Activated gamma-delta T cell (primary cell): ENCODE measurements around the gene AGAP1.

Source experiments
- DNase-seq: peaks from one replicate; lab custom pipeline; 2025; lab: John Stamatoyannopoulos, UW

AGAP1 gene

DNA sequence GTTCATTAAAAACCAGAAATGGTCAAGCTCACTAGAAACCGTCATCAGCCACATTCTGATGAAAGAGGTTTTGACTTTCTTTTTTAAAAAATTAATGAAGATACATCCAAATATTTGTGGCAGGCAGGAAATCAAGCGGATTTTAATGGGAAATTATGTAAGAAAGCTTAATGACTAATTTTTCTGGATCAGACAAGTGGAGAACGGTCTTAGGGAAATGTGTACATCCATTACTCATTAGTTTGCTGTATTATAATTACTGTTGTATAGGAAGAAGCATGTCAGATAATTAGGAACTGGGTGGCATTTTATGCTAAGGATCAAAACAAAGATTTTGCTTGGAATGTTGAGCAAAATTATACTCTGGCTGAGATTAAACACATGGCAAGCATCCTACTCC lies 39.4 kb downstream of the AGAP1 start:
- DNase-seq: no peak

DNA sequence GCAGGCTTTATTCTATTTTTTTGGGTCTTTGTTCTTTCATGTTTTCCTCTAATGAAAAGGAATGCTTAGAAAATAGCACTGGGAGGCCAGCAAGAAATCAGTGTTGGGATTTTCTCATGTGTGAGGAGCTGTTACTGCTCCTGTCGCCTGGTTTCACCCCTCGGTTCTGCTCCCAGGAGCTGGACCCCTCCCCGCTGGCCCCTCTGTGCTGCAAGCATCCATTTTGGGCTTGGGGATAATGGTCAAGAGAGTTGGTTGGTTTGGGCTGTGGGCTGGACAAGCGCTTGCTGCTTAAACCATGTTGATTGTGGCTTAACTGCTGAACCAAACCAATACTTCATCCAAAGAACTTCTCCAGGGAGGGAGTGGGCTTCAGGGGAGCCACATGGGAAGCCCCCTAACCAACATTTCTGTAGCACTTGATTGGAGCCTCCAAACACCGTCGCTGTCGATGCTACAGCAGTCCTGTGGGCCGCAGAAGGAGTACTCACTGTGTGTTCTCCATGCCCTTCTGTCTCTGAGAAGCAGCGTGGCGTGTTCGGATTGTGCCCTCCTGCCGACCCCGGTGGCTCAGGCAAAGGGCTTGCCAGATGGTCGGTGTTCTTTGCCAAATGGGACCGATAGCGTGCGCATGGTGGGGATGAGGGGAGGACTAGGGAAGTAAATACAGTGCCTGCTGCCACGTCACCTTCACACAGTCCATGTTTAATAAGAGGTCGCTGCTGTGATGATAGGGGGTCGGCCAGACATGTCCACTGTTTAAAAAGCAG lies 40.0 kb downstream of the AGAP1 start:
- no peak for DNase-seq

DNA sequence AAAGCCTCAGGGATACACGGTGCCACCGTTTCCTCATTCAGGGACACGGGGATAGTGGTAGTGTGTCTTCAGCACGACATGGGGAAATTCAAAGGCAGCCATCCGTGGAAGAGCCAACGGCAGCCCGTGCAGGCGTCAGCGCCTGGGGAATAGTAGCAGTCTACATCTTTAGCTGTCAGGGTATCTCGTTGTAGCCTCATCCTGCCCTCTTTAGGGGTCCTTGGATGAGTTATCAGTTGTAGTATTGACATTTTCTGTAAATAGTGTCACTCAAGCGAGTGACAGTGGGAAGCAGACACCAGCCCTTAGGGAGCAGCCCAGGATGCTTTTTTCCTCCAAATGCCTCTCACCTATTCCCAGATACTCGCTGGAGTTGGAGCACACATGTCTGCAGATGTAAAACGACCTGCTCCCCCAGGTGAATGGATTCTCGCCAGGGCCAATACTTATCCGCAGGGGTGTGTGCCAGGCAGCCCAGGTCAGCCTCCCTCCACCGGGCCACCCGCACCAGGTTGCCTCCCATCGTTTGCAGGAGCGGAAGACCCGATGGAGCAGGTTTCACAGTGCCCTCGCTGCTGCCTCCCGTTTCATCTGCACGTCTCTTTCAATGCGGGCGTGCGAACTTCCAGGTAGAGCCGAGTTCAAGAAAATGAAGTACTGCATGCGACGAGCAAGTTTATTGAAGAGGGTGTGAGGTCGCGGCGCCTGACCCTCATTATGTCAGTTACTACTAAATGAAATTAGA lies 41.0 kb downstream of the AGAP1 start:
- DNase-seq: no peak

DNA sequence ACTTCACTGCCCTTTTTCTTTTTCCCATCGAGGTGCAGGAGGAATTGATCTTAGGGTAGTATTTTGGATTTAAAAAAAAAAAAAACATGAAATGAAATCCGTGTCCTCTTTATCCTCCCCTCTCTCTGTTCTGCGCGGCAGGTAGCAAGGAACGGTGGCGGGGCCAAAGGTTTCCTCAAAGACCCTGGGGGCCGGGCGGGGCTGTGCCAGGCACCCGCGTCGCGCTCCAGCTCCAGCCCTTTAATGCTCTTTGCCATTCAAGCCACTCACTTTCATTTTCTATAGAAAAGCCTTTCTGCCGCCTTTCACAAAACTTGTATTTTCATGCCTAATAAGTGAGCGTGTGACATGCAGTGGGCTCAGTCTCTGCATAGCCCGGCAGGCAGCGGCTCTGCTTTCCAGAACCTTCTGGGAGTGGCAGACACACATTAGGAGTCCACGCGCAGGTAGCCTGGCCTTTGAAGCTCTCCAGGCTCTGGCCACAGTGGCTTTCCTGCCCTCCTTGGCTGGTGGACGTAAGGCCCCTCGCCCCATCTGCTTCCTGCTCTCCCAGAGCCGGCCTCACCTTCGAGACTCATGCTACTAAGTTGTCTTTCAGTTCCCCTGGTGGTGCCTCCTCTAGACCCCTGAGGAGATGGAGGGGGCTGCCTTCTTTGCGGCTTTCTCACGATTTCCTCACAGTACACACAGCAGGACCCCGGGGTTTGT lies 41.7 kb downstream of the AGAP1 start:
- DNase-seq: no peak

DNA sequence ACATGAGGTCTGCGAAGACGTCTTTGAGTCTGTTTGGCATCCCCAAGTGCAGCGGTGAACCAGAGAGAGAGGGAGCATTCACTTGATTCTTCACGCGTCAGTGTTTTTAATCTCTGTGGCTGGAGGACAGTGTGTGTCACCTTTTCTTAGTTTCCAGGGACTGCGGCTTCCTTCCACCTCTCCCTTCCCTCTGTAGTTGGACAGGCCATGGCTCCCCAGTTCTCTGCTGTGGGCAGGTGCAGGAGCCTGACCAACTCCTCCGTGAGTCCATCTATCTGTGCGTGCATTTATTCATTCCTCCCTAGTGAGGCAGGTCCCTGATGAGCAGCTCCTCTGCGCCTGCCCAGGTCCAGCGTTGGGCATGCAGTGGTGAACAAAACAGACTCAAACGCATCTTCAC lies 42.9 kb downstream of the AGAP1 start:
- DNase-seq: no peak

DNA sequence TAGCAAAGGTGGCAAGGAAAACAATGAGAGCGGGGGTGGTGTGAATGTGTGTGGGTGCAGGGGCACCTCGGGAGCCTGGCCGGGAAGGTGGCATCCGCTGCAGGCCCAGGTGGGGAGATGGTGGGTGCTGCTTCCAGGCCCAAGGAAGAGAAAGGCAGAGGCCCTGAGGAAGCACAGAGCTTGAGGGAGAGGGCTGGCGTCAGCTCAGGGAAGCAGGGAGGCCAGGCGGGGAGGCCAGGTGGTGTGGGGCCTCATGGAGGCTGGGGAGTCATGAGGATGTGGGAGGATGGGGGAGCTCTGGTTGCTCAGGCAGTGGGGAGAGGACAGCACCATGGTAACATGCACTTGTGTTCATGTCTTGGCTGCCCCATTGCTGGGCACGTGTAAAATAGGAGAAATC lies 43.3 kb downstream of the AGAP1 start:
- no peak for DNase-seq

DNA sequence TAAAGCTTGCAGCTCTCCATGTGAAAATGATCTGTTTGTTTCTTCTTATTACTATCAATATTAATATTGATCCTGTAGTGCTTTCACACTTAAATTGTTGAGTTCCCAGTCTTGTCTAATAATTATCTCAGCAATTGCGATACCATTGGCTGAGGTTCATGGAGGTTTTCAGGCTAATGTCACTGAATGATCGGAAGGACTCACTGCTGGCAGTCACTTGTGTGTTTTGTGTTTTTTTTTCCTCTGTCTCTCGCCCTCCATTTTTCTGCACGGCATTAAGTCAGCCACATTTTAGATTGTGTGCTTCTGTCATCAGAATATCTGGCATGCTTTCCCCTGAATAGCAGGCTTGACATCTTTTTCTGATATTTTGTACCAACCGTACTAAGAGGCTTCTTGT lies 43.7 kb downstream of the AGAP1 start:
- no peak for DNase-seq

DNA sequence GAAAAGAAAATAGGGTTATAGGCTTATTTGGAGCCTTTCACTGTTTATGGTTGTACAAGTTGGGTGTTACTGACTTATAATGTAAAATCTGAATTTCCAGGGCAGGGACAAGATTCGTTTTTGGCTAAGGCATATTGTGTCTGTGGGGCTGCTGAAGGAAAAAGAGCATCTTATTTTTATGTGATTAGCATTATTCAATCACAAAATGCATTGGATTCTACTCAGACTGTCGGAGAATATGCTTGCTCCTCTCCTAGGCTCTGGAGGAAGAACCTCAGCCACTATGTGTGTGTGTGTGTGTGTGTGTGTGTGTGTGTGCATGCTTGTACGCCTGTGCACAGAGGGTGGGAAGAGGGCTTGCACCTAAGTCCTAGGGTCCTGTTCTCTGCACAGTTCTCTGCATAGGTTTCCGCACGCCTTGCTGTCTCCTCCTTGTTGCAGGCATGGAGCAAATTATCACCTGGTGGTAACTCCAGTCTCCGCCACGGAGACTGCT lies 44.3 kb downstream of the AGAP1 start:
- DNase-seq: no peak

DNA sequence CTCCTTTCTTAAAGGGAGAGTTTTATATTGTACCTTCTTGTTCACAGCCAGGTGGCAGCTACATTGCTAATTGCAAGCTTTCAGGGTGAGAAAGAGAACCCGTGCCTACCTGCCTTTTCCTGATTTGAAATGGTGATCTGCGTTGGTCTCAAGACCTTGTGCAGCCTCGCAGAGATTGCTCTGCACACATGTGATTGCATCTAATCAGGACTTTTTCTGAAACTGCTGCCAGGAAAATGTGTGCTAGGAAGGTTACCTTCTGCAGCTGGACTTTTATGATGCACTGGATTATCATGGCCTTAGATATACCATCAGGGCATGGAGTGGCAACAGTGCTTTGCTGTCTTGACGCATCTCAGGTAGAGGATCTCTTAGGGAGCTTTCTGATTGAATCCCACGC lies 45.1 kb downstream of the AGAP1 start:
- no peak for DNase-seq

DNA sequence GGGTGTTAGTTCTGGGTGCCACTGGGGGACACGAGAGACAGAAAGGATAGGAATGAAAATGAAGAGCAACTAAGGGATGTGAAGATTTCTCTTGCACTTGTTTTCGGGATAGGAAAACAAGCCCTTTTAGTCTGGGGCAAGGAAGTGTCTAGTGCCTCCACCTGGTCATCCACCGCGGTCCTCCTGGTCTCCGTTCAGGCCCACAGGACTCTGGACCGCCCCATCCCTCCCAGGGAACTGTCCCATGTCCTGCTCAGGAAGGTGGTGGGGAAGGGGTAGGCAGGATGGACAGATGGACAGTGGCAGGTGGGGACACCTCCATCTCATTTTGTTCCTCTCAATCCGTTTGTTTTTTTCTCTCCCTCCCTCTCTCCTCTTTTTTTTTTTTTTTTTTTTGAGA lies 45.9 kb downstream of the AGAP1 start:
- no peak for DNase-seq

DNA sequence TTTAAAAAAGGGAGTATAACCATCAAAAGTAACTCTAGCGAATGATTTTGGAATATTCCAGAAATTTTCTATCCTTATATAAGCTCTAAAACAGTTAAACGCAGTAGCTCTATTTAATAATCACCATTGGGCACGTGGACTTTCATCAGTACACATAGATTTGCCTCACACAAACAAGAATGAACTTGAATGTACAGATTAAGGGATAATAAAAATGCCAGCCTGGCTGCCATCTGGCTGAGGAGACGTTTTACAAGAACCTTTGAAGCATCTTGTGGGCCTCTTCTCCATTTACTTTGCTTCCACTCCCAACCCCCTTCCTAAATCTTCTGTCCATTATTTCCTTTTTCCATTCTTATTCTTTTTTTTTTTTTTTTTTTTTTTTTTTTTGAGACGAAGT lies 47.2 kb downstream of the AGAP1 start:
- DNase-seq: no peak

DNA sequence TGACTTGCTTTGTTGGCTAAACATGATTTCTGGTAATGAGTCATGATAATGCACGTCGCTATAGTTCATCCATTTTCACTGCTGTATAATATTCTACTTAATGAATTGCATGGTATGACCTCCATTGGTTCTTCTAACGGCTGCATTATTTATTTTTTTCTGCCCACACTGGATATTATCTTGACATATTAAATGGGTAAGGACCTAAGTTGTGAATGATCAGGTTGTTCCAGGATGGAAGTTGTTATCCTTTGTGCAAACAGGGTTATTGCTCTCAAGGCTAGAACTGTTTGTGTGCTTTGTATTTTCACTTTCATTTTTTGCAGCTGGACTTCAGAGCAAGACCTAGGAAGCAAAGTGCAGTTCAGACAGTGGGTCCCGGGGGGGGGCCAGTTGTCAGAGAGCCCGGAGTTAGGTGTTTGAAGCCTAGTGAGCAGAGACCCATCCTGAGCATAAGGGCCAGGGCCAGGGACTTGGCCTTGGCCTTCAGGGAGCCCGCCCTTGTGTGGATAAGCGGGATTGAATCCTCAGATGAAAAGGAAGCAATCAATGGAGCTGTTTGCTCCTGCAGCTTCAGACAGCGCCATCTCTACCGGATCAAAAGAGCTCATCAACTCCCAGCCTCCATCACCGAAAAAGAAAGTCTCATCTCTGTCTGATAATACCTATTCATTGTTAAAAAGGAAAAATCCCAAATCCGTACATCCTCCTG lies 48.2 kb downstream of the AGAP1 start:
- DNase-seq: no peak

DNA sequence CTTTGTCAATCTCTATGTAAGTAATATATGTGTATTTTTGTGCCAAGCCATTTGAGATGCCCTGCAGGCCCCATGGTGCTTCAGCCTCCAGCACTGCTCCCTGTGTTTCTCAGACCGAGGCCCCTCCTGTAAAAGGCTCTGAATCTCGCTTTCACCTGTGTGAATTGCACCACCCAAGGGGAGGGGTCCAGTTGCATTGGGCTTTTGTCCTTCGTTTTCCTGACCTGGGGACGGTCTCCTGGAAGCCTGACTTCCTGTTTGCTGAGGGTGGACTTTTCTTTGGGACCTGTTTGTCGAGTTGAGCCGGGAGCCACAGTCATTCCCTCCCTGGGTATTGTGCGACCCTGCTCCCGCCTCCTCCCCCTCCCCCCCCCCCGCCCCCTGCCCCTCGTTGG lies 48.9 kb downstream of the AGAP1 start:
- DNase-seq: no peak

DNA sequence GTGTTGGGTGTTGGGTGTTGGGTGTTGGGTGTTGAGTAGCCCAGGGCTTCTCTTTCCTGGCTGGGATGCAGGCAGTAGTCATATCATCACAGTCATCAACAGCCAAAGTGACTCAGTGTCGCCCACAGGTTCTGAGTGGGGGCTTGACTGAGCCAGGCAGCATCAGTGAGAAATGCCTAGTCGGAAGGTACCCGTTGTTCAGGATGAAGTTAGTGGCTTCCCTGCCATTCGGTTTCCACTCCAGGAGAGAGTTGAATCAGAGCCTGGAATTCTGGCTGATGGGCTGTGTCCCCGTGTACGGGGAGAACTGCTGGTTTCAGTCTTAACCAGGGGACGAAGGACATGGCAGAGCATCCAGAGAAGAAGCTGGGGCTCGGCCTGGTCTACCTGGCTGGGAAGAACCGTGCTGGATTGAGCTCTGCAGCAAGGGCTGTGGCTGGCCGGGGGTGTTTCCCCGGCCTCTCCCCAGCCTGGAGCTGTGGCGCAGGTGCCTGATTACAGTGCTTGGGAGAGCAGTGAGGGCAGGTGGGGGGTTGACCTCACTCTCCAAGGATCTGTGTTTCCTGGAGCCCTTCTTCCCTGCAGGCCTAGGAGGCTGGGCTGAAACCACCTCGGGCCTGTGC lies 49.4 kb downstream of the AGAP1 start:
- DNase-seq: no peak

DNA sequence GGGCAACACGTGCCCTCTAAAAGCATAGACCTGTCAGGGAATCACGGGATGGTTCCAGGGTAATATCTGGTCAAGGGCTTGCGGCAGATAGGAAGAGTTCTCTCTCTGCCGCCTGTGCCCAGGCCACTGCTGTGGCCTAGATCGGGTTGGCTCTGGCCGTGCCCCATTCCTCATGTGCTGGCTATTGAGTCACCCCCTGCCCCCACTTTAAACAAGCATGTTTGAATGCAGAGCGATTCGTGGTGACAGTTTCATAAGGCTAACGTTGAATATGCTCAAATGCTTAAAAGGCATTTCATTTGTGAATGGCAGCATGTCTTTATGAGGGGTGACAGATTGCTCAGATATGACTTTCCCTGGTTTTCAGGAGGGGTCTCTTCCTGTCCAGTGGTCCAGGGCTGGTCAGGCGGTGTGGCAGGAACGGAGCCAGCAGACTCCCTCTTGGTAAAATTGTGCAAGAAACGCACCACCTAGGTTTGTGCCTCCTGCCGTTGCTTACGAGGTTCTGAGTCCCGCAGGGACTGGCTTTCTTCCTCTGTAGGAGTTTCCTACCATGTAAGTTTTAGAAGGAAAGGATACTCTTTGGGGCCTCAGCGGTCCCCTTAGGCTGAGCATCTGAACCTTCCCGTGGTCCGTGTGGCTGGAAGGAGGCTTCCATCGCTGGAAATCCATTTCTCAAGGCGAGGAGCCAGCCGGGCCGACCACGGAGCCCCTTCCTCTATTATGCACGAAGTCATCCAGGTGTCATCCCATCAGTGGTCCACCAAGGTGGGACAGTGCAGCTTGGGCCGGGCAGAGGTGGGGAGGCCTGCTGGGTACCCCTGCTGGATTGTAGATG lies 50.2 kb downstream of the AGAP1 start:
- DNase-seq: no peak

DNA sequence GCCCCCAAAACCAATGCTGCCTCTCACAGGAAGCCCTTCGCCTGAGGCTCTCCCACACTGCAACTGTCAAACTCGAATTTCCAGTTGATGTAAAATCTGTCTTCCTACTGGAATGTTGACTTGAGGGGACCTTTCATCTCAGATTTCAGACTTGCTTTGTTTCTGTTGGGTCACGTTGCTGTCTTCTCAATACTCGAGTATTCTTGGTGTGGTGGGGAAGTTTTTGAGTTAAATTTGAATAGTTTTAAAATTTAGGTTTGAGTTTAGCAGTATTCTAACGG lies 50.8 kb downstream of the AGAP1 start:
- no peak for DNase-seq

DNA sequence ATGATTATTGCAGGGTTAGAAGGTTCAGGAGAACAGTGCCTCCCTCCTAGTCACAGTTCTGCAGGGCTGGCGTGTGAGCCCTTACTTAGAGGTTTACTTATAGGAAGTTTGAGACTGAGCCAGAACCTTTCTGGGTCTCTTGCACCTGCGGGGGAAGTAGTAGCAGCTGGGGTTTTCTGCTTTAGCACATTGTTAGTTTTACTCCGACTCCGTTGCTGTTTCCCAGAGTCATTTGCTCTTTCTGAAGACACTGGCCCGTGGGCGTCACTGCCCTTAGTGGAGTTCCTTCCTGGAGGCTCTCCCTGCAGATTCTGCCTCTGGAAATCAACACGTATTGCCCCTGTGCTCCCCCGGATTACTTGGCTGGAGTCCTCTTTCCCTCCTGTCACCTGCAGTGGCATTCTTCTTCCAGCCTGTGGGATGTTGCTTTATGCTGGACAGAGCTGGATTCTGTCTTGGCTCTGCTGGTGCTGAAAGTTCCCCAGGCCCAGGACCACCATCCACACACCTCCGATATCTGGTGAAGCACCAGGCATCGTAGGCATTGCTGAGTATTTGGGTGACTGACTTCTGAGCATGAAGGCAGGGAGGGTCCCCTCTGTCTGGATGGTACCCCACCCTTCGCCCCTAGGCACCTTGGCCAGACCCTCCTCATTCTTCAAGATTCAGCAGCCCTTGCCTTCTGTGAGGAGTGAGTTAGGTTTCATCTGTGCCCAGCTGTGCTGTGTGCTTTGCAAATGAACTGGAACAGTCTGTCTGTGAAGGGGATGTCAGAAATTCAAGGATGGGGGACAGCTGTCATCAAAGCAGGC lies 51.7 kb downstream of the AGAP1 start:
- DNase-seq: no peak

DNA sequence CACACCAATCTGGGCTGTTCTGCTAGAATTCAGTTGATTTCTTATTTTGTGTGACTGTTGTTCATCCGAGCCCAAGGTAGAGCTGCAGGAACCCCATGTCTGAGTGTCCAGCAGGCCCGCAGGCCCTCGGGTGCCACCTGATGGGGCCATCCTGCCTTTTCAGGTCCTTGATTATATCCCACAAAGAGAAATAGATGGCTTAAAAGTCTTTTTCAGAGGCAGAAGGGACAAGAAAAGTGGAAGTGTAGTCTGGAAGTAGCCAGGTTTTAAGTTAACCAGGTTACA lies 52.2 kb downstream of the AGAP1 start:
- no peak for DNase-seq

DNA sequence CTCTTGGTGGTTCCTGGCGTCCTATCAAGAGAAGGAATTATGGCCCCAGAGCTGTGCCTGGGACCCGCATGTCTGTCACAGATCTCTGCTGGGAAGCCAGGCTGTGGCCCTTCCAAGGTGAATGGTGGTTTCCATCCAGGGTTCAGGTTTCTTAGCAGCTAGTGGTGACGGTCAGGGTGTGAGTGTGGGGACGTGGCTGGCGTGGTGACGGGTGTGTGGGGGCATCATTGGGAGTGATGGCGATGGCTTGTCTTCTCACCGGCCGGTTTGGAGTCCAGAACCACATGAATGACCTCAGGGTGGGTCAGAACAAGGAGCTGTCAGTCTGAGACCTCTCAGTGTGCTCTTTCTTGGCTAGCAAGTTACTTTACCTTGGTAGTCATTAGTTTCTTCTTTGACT lies 52.6 kb downstream of the AGAP1 start:
- DNase-seq: no peak

DNA sequence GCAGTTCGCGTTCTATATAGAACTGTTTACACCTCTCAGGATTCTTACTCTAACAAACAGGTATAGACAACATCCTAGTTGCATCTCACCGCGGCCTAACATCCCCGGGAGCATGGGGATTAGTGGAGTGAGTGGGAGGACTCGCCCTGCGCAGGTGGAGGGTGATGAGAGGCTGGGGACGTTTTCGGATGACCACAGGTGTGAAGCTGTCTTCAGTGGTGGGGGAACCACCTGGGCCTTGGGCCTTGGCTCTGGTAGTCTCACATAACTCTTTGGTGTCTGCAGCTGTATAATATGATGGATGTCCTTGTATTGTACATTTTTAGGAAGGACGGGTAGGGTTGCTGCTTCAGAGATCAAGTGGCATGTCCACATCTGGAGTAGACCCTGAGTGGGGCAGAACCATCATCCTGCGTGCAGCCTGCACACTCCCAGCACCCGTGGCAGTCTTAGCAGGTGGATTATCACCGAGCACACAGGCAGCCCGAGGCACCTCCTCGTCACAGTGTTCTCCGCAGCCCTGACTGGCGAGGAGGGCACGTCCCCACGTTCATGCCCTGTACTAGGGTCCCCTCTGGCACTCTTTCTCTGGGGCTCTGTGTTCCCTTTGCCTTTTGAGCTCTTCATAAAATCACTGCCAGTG lies 56.0 kb downstream of the AGAP1 start:
- DNase-seq: no peak
